Small intestine (tissue), 7 donors: ENCODE measurements around the gene ADAM30. TPM values are rescaled to one million over a fixed set of nuclear protein-coding genes. Genes with fewer than 3 reads are reported as not detected.

Source experiments
- DNase-seq, 2 donors: peaks; one replicate each; pipeline versions ENCODE4 v3.0.0 to v3.0.0-alpha.2; 2013
- FAIRE-seq: peaks from 2 replicates; lab custom pipeline; 2012; peaks lifted over from hg19 to GRCh38; lab: Jason Lieb, UNC
- H3K27ac ChIP-seq, 3 donors: one replicate each; pipeline ENCODE4 v1.5.1; 2013; ENCODE audit warnings: low read length in 2 of 3, mild to moderate bottlenecking in 2 of 3, control low read depth in 1 of 3, inconsistent platforms in 1 of 3, low read depth in 1 of 3, moderate library complexity in 1 of 3
- H3K27me3 ChIP-seq, 3 donors: one replicate each; pipeline ENCODE4 v1.6.1; 2013; ENCODE audit warnings: low read length in 3 of 3, inconsistent platforms in 1 of 3; ENCODE audit not compliant: control insufficient read depth in 3 of 3, insufficient read depth in 3 of 3
- H3K36me3 ChIP-seq, 3 donors: one replicate each; pipeline ENCODE4 v1.6.1; 2013; ENCODE audit warnings: low read length in 3 of 3, inconsistent platforms in 1 of 3, low read depth in 1 of 3, mild to moderate bottlenecking in 1 of 3, moderate library complexity in 1 of 3; ENCODE audit not compliant: control insufficient read depth in 3 of 3, insufficient read depth in 2 of 3
- H3K4me1 ChIP-seq, 3 donors: one replicate each; pipeline ENCODE4 v1.6.1; 2013; ENCODE audit warnings: low read length in 2 of 3, inconsistent platforms in 1 of 3, low read depth in 1 of 3, mild to moderate bottlenecking in 1 of 3, moderate library complexity in 1 of 3; ENCODE audit not compliant: control insufficient read depth in 3 of 3, insufficient read depth in 2 of 3
- H3K4me3 ChIP-seq, 3 donors: one replicate each; pipeline ENCODE4 v1.5.1; 2013; ENCODE audit warnings: low read length in 3 of 3, control low read depth in 1 of 3, inconsistent platforms in 1 of 3, low read depth in 1 of 3, mild to moderate bottlenecking in 1 of 3, moderate library complexity in 1 of 3
- H3K9me3 ChIP-seq, 2 donors: one replicate each; pipeline ENCODE4 v1.6.1; 2013; ENCODE audit warnings: low read depth in 1 of 2, low read length in 1 of 2; ENCODE audit not compliant: control insufficient read depth in 2 of 2, insufficient read depth in 1 of 2
- WGBS, 3 donors: extraction: QIAGEN DNeasy Blood & Tissue Kit; methylation state at CpG; one replicate each; pipeline ENCODE4 v1.1.7; 2013; 5-methylcytosine and 5-hydroxymethylcytosine counted together
- polyA plus RNA-seq, 4 donors: library from polyadenylated mRNA; stranded (reverse) in 3 of 4; unstranded in 1 of 4; fragments of 200-250 nt in 3 of 4; fragments of 120-200 nt in 1 of 4; gene quantifications; one replicate each; pipeline versions ENCODE4 v1.2.1 to v1.2.3, GENCODE V29; 2013
- donor health status: healthy with polysubstance abuse.
- donor health status: control.
- donor health status: control.
- donor health status: Bipolar disorder and iron deficiency.
- donor health status: healthy.

Gene ADAM30
- polyA plus RNA-seq, 4 donors: not detected

GRCh38 chr1:119874186-119874585 lies 22.1 kb downstream of the ADAM30 start:
- Histone ChIP-seq H3K27ac (no peak overlapping the region), H3K36me3 (no peaks in the 10 kb centered on the region), H3K4me3 (no peak overlapping the region), H3K27me3 (peaks cover 0 to 3% (median 0%) of the 10 kb centered on the region in 3 donors), H3K9me3 (no peaks in the 10 kb centered on the region), H3K4me1 (peaks cover 0 to 6% (median 0%) of the 10 kb centered on the region in 3 donors)
- DNase-seq (no peak), FAIRE-seq (no peak)
- 69 to 77% (median 72%) methylated on average over 2 of the region's 2 CpGs for WGBS, 3 donors

DNA sequence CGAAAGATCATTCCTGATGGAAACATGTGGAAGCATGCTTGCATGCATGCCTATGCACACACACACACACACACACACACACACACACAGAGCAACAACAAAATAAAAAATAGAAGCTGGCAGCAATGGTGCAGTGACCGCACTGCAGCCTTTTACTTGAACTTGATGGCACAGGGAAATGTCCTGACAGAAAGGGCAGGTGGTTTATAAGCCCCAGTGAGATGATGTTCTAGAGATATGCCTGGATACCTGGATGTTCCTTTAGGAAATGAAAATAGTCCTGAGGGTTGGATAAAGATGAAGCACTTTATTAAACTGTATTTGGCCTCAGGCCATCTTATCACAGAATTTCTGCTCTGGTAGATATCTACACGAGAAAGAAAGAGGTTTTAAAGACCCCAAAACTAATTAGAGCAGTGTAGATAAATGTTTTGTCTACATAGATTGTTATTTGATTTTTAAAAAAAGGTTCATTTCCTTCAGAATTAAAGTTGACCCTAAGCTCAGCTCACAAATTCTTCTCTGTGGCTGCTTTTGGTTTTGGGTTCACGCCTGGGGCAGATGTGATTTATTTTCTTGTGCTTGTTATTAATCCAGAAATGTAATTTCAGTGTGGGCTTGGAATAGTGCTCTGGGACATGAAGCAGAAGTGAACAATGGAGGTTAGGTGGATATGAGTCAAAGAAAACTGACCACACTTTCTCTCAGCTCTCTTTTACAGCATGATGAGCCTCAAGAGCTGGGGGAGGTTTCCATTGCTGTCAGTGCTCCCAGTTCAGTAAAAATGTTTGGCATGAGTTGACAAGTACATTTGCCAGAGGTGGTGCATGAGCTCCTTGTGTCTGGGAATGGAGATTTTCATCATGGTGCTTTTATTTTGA lies 22.9 kb downstream of the ADAM30 start:
- Histone ChIP-seq H3K4me1 (peaks cover 0 to 6% (median 0%) of the 10 kb centered on the region in 3 donors), H3K9me3 (no peaks in the 10 kb centered on the region), H3K36me3 (no peaks in the 10 kb centered on the region), H3K4me3 (no peak overlapping the region), H3K27ac (no peak overlapping the region), H3K27me3 (peaks cover 0 to 3% (median 0%) of the 10 kb centered on the region in 3 donors)
- WGBS, 3 donors: 67 to 71% (median 70%) methylated on average over 4 of the region's 4 CpGs
- no peak for FAIRE-seq
- no peak for DNase-seq

DNA sequence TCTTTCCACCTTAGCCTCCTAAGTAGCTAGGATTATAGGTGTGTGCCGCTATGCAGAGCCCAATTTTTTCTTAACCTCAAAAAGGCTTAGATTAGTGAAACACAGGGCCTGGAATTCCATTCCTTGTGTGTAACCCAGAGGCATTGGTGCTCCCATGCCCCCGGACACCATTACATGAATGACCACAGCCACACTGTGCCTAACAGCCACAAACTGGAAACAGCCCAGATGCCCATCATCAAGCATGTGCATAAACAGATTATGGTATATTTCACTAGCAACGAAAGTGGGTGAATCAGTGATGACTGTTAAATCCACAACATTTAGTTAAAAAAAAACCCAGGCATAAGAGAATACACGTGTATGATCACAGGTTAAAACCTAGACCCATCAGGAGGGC lies 24.4 kb downstream of the ADAM30 start:
- Histone ChIP-seq H3K4me3 (no peak overlapping the region), H3K27ac (no peak overlapping the region), H3K4me1 (peaks cover 0 to 6% (median 0%) of the 10 kb centered on the region in 3 donors), H3K9me3 (no peaks in the 10 kb centered on the region), H3K36me3 (no peaks in the 10 kb centered on the region), H3K27me3 (no peaks in the 10 kb centered on the region)
- FAIRE-seq (no peak), DNase-seq (no peak)
- WGBS, 3 donors: 82 to 87% (median 84%) methylated on average over 4 of the region's 4 CpGs

- no peaks in the 10 kb centered on the region for H3K36me3 ChIP-seq
- 59 to 68% (median 62%) methylated on average over 20 of the region's 20 CpGs for WGBS, 3 donors
- FAIRE-seq (no peak), DNase-seq (peak; percentile 49 to 73)
- H3K9me3 ChIP-seq: no peaks in the 10 kb centered on the region
- no peak overlapping the region for H3K4me3 ChIP-seq
- no peak overlapping the region for H3K27ac ChIP-seq
- H3K4me1 ChIP-seq: peaks cover 0 to 6% (median 0%) of the 10 kb centered on the region in 3 donors
- H3K27me3 ChIP-seq: no peaks in the 10 kb centered on the region
Measured at GRCh38 chr1:119870917-119871596, 25.3 kb downstream of the ADAM30 start.

DNA sequence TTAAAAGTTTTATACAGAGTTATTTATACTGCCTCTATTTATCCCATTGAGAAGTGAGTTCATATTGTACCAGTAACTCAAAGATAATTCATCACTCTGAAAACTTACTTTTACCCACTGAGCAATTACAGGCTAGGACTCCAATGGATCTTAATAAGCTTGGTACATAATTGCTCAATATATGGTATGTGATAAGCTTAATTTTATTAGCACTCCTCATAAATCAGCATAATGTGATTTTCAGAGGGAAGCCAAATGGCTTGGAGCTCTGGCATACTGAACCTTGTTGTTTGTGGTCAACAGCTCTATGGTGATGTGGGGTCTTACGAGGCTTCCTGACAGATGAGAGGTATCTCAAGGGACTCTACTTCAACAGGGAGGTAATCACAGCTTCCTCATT lies 26.3 kb downstream of the ADAM30 start:
- DNase-seq (peak in 1 of 2 donors; percentile 44), FAIRE-seq (no peak)
- H3K36me3 ChIP-seq: no peaks in the 10 kb centered on the region

DNA sequence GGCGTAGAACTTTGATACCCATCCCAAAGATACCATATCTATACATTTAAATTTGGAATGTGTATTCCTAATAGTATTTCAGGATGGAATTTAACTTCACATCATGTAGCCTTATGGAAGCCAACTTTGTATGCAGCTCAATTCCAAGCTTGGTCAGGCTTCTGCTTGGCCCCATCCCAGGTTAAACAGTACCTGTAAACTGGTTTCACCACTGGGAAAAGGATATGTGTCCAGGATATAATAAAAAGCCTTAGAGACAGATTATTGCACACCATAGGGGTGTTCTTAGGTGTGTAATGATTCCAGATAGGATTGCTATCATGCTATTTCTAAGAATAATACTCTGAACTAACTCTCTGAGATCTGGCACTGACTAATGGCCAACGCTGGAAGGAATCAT lies 28.1 kb downstream of the ADAM30 start:
- no peak for FAIRE-seq
- 69 to 81% (median 80%) methylated on average over 2 of the region's 2 CpGs for WGBS, 3 donors
- no peaks in the 10 kb centered on the region for H3K9me3 ChIP-seq

More for the DNA sequence above, 26.3 kb downstream of the ADAM30 start:
- H3K27me3 ChIP-seq: no peaks in the 10 kb centered on the region
- H3K9me3 ChIP-seq: no peaks in the 10 kb centered on the region
- no peak overlapping the region for H3K4me3 ChIP-seq
- H3K27ac ChIP-seq: no peak overlapping the region
- H3K4me1 ChIP-seq: peaks cover 0 to 6% (median 0%) of the 10 kb centered on the region in 3 donors
- WGBS, 3 donors: 15 to 58% (median 33%) methylated on average over 1 of the region's 1 CpG

GRCh38 chr1:119866451-119866850 lies 29.9 kb downstream of the ADAM30 start:
- DNase-seq: no peak
- H3K4me1 ChIP-seq: peaks cover 0 to 6% (median 0%) of the 10 kb centered on the region in 3 donors
- no peak overlapping the region for H3K4me3 ChIP-seq
- no peak for FAIRE-seq
- 73 to 83% (median 80%) methylated on average over 3 of the region's 3 CpGs for WGBS, 3 donors
- no peaks in the 10 kb centered on the region for H3K36me3 ChIP-seq
- H3K9me3 ChIP-seq: no peaks in the 10 kb centered on the region
- no peaks in the 10 kb centered on the region for H3K27me3 ChIP-seq
- no peak overlapping the region for H3K27ac ChIP-seq

More for the DNA sequence above, 28.1 kb downstream of the ADAM30 start:
- DNase-seq: no peak
- Histone ChIP-seq H3K4me3 (no peak overlapping the region), H3K4me1 (peaks cover 0 to 6% (median 0%) of the 10 kb centered on the region in 3 donors), H3K27ac (no peak overlapping the region), H3K27me3 (no peaks in the 10 kb centered on the region), H3K36me3 (no peaks in the 10 kb centered on the region)

GRCh38 chr1:119865627-119866026 lies 30.7 kb downstream of the ADAM30 start:
- DNase-seq (no peak), FAIRE-seq (no peak)
- H3K27ac ChIP-seq: no peak overlapping the region
- no peaks in the 10 kb centered on the region for H3K9me3 ChIP-seq
- H3K4me1 ChIP-seq: peaks cover 0 to 6% (median 0%) of the 10 kb centered on the region in 3 donors
- no peak overlapping the region for H3K4me3 ChIP-seq
- WGBS, 3 donors: 59 to 80% (median 71%) methylated on average over 4 of the region's 4 CpGs
- no peaks in the 10 kb centered on the region for H3K36me3 ChIP-seq
- no peaks in the 10 kb centered on the region for H3K27me3 ChIP-seq
